Measurements from ENCODE around the gene UAP1L1. TPM values are rescaled to one million over a fixed set of nuclear protein-coding genes. Genes with fewer than 3 reads are reported as not detected.

The UAP1L1 gene
- total and polyA plus RNA-seq, 4 donors: 0.35 to 2.3 (median 1.7) TPM

DNA sequence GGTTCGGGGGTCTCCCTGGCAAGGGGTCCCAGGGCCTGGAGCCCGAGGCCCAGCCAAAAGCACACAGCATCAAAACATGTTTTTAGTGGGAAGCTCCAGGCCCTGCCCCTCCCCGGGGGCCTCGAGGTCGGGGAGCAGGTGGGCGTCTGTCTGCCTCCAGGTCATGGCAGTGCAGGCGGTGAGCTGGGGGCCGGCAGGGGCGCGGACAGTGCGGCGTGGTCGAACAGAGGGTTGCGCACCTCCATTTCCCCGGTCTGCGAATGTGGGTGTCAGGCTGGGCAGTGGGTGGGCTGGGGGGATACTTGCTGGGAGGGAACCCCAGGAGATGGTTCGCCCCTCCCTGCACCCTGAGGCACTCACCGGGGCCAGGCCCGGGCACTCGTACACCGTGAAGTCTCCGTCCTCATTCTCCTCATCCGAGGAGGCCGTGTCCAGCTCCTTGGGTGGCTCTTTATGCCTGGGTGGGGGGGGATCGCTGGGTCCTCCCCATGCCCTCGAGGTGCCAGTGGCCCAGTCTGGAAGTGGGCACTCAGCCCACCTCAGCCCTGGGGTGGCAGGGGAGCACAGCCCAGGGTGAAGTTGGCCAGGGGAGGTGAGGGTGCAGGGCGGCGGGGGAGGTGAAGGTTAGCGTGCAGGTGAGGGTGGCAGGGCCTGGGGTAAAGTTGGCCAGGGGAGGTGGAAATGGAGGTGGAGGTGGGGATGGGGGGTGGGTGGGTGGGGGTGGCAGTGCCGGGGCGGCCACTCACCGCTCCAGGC, 37.5 kb upstream of the UAP1L1 start (continued):
- TF ChIP-seq, protein P1, sequence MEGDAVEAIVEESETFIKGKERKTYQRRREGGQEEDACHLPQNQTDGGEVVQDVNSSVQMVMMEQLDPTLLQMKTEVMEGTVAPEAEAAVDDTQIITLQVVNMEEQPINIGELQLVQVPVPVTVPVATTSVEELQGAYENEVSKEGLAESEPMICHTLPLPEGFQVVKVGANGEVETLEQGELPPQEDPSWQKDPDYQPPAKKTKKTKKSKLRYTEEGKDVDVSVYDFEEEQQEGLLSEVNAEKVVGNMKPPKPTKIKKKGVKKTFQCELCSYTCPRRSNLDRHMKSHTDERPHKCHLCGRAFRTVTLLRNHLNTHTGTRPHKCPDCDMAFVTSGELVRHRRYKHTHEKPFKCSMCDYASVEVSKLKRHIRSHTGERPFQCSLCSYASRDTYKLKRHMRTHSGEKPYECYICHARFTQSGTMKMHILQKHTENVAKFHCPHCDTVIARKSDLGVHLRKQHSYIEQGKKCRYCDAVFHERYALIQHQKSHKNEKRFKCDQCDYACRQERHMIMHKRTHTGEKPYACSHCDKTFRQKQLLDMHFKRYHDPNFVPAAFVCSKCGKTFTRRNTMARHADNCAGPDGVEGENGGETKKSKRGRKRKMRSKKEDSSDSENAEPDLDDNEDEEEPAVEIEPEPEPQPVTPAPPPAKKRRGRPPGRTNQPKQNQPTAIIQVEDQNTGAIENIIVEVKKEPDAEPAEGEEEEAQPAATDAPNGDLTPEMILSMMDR (IDR thresholded peaks at IDR 0.05; ENCODE audit: low read depth, low read length, missing input control): no peak
- TF ChIP-seq JUND (IDR thresholded peaks at IDR 0.05): no peak
- no peak for TF ChIP-seq RXRA (IDR thresholded peaks at IDR 0.05)
- no peak for TF ChIP-seq GABPA (IDR thresholded peaks at IDR 0.05 in 1 of 2, conservative IDR thresholded peaks at IDR 0.05 in 1 of 2)

DNA sequence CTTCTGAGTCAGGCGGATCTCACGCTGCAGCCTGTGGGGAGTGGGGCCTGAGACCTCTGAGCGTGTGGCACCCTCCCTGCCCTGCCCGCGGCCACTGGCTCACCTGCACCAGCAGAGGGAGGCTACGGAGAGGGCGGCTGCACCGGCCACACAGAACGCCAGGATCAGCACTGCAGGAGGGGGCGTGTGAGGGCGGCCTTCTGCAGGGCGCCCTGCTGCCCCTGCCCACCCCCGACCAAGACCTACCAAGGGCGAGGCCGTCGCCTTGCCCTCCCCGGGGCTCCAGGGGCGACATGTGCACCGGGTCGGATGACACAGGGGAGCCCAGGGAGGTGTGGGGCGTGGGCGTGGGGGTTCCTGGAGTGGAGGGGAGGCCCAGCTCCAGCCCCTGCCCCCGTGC, 36.7 kb upstream of the UAP1L1 start:
- no peak overlapping the region for H3K4me3 ChIP-seq (ENCODE audit: low read depth in 1 of 3, low read length in 3 of 3)
- 75% methylated on average over 23 of the region's 23 CpGs for WGBS
- H3K4me1 ChIP-seq (ENCODE audit: control insufficient read depth in 4 of 4, insufficient read depth in 4 of 4, low read length in 3 of 4): peaks cover 0 to 17% (median under 1%) of the 10 kb centered on the region in 4 donors
- no peaks in the 10 kb centered on the region for H3K9me3 ChIP-seq (ENCODE audit: control insufficient read depth in 4 of 4, low read length in 3 of 4)
- TF ChIP-seq, protein P2, sequence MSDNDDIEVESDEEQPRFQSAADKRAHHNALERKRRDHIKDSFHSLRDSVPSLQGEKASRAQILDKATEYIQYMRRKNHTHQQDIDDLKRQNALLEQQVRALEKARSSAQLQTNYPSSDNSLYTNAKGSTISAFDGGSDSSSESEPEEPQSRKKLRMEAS (IDR thresholded peaks at IDR 0.05): no peak
- no peak for TF ChIP-seq RXRA (IDR thresholded peaks at IDR 0.05)
- H3K36me3 ChIP-seq (ENCODE audit: control insufficient read depth in 4 of 4, insufficient read depth in 3 of 4, low read depth in 1 of 4, low read length in 3 of 4): no peaks in the 10 kb centered on the region
- H3K9ac ChIP-seq (ENCODE audit: low read depth in 1 of 2, low read length in 2 of 2): no peak overlapping the region
- peaks cover 0 to 11% (median 4%) of the 10 kb centered on the region in 4 donors for H3K27me3 ChIP-seq (ENCODE audit: control insufficient read depth in 4 of 4, insufficient read depth in 4 of 4, low read length in 3 of 4)
- DNase-seq (ENCODE audit: low spot score): no peak
- H3K27ac ChIP-seq (ENCODE audit: low read depth in 1 of 2, low read length in 2 of 2): no peak overlapping the region

DNA sequence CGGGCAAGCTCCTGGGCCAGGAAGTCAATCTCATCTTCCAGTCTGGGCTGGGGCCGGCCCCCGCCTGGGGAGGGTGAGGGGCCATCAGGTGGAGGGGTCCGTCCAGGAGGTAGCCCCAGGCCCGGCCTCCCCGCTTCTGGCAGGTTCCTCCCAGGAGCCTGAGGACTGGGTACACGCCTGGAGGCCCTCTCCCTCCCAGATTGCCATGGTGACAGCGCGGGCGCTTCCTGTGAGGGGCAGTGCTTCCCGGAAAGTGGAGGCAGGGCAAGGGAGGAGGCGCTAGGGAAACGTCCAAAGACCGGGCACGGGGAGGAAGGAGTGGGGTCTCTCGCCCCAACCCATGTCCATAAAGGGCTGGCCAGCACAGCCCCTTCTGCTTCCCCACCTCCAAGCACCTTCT, 36.2 kb upstream of the UAP1L1 start:
- Histone ChIP-seq H3K27me3 (ENCODE audit: control insufficient read depth in 4 of 4, insufficient read depth in 4 of 4, low read length in 3 of 4) (peaks cover 0 to 15% (median 4%) of the 10 kb centered on the region in 4 donors), H3K4me3 (ENCODE audit: low read depth in 1 of 3, low read length in 3 of 3) (no peak overlapping the region), H3K36me3 (ENCODE audit: control insufficient read depth in 4 of 4, insufficient read depth in 3 of 4, low read depth in 1 of 4, low read length in 3 of 4) (no peaks in the 10 kb centered on the region), H3K4me1 (ENCODE audit: control insufficient read depth in 4 of 4, insufficient read depth in 4 of 4, low read length in 3 of 4) (peaks cover 0 to 21% (median 2%) of the 10 kb centered on the region in 4 donors), H3K9ac (ENCODE audit: low read depth in 1 of 2, low read length in 2 of 2) (no peak overlapping the region), H3K27ac (ENCODE audit: low read depth in 1 of 2, low read length in 2 of 2) (no peak overlapping the region), H3K9me3 (ENCODE audit: control insufficient read depth in 4 of 4, low read length in 3 of 4) (no peaks in the 10 kb centered on the region)
- no peak for DNase-seq (ENCODE audit: low spot score)
- 52% methylated on average over 16 of the region's 16 CpGs for WGBS
- TF ChIP-seq, protein P3, sequence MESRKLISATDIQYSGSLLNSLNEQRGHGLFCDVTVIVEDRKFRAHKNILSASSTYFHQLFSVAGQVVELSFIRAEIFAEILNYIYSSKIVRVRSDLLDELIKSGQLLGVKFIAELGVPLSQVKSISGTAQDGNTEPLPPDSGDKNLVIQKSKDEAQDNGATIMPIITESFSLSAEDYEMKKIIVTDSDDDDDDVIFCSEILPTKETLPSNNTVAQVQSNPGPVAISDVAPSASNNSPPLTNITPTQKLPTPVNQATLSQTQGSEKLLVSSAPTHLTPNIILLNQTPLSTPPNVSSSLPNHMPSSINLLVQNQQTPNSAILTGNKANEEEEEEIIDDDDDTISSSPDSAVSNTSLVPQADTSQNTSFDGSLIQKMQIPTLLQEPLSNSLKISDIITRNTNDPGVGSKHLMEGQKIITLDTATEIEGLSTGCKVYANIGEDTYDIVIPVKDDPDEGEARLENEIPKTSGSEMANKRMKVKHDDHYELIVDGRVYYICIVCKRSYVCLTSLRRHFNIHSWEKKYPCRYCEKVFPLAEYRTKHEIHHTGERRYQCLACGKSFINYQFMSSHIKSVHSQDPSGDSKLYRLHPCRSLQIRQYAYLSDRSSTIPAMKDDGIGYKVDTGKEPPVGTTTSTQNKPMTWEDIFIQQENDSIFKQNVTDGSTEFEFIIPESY (IDR thresholded peaks at IDR 0.05): no peak
- TF ChIP-seq HNF4G (IDR thresholded peaks at IDR 0.05) (no peak), RAD21 (IDR thresholded peaks at IDR 0.05) (no peak), NR2F2 (IDR thresholded peaks at IDR 0.05) (no peak), JUND (IDR thresholded peaks at IDR 0.05) (no peak)
- TF ChIP-seq, protein P4, sequence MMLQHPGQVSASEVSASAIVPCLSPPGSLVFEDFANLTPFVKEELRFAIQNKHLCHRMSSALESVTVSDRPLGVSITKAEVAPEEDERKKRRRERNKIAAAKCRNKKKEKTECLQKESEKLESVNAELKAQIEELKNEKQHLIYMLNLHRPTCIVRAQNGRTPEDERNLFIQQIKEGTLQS (IDR thresholded peaks at IDR 0.05): no peak
- TF ChIP-seq, protein P5, sequence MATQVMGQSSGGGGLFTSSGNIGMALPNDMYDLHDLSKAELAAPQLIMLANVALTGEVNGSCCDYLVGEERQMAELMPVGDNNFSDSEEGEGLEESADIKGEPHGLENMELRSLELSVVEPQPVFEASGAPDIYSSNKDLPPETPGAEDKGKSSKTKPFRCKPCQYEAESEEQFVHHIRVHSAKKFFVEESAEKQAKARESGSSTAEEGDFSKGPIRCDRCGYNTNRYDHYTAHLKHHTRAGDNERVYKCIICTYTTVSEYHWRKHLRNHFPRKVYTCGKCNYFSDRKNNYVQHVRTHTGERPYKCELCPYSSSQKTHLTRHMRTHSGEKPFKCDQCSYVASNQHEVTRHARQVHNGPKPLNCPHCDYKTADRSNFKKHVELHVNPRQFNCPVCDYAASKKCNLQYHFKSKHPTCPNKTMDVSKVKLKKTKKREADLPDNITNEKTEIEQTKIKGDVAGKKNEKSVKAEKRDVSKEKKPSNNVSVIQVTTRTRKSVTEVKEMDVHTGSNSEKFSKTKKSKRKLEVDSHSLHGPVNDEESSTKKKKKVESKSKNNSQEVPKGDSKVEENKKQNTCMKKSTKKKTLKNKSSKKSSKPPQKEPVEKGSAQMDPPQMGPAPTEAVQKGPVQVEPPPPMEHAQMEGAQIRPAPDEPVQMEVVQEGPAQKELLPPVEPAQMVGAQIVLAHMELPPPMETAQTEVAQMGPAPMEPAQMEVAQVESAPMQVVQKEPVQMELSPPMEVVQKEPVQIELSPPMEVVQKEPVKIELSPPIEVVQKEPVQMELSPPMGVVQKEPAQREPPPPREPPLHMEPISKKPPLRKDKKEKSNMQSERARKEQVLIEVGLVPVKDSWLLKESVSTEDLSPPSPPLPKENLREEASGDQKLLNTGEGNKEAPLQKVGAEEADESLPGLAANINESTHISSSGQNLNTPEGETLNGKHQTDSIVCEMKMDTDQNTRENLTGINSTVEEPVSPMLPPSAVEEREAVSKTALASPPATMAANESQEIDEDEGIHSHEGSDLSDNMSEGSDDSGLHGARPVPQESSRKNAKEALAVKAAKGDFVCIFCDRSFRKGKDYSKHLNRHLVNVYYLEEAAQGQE (IDR thresholded peaks at IDR 0.05): no peak

All from liver (tissue), 9 donors.